OCI-LY3 (cell line): ENCODE measurements around the gene PLEKHH2.

Source experiments
- CTCF ChIP-seq: fragments of 200-600, 300-600 bp; sonication (generic); IDR thresholded peaks from 2 replicates; pipeline ENCODE4 v1.5.1; 2014; ENCODE audit warnings: antibody characterized with exemption, low read length, low read depth
- EZH2phosphoT487 ChIP-seq: fragments of 200-600 bp; shearing (Covaris generic); IDR thresholded peaks from 2 replicates; pipeline ENCODE4 v1.6.1; 2018; ENCODE audit warnings: antibody characterized with exemption, mixed run types, low read depth

GRCh38 chr2:43751476-43751990 lies 114.5 kb downstream of the PLEKHH2 start:
- no peak for TF ChIP-seq CTCF
- no peak for TF ChIP-seq EZH2phosphoT487
